WTC11 (cell line): ENCODE measurements around the gene ZIC1. TPM values are rescaled to one million over a fixed set of nuclear protein-coding genes. Genes with fewer than 3 reads are reported as not detected.

Experiments used
- ATAC-seq: fragments of 200-7000 bp; cut with Tn5 transposase; 2 replicates; pipeline ENCODE4 v1.10.0; 2021; ENCODE audit warnings: mild to moderate bottlenecking, moderate library complexity
- CTCF ChIA-PET: fragments of 300-600 bp; sonication (Branson Sonifier 250); formaldehyde crosslinking; loops from one replicate; lab custom pipeline; 2021; ENCODE audit warnings: antibody characterized with exemption; lab: Charles Lee
- POLR2A ChIA-PET: fragments of 350-600 bp; sonication (Branson Sonifier 250); formaldehyde crosslinking; loops from one replicate; lab custom pipeline; 2021; ENCODE audit warnings: antibody characterized with exemption; lab: Charles Lee
- DNase-seq: peaks from one replicate; pipeline ENCODE4 v3.0.0; 2021; ENCODE audit warnings: low spot score
- H3K27ac Mint-ChIP-seq: 2 replicates; pipeline ENCODE4 v1.8.0; 2021; ENCODE audit warnings: mixed read lengths
- H3K27me3 Mint-ChIP-seq: 2 replicates; pipeline ENCODE4 v1.8.0; 2021; ENCODE audit warnings: low read depth, mild to moderate bottlenecking, moderate library complexity, mixed read lengths
- H3K36me3 Mint-ChIP-seq: 2 replicates; pipeline ENCODE4 v1.8.0; 2021; ENCODE audit warnings: mixed read lengths
- H3K4me1 Mint-ChIP-seq: 2 replicates; pipeline ENCODE4 v1.8.0; 2022; ENCODE audit warnings: mixed read lengths
- H3K4me3 Mint-ChIP-seq: 2 replicates; pipeline ENCODE4 v1.8.0; 2021; ENCODE audit warnings: mild to moderate bottlenecking, moderate library complexity, mixed read lengths
- H3K9me3 Mint-ChIP-seq: 2 replicates; pipeline ENCODE4 v1.8.0; 2021; ENCODE audit warnings: mixed read lengths
- AFF4 ChIP-seq: sonication (generic); formaldehyde crosslinking; IDR thresholded peaks from 2 replicates; pipeline ENCODE4 v1.8.1; 2023; ENCODE audit warnings: mild to moderate bottlenecking, missing genetic modification reagents, borderline replicate concordance
- ARID4B ChIP-seq: sonication (generic); formaldehyde crosslinking; IDR thresholded peaks from 2 replicates; pipeline ENCODE4 v1.8.0; 2023; ENCODE audit warnings: missing genetic modification reagents, mild to moderate bottlenecking, borderline replicate concordance
- ELF4 ChIP-seq: sonication (generic); formaldehyde crosslinking; IDR thresholded peaks from 2 replicates; pipeline ENCODE4 v1.8.1; 2022; ENCODE audit warnings: low read depth, mild to moderate bottlenecking, moderate library complexity, missing genetic modification reagents
- ERG ChIP-seq: fragments of 250-450 bp; sonication (Bioruptor Pico); IDR thresholded peaks from 2 replicates; pipeline ENCODE4 v1.8.0; 2021; ENCODE audit warnings: mild to moderate bottlenecking
- ETV6 ChIP-seq: sonication (generic); formaldehyde crosslinking; IDR thresholded peaks from 2 replicates; pipeline ENCODE4 v1.8.1; 2022; ENCODE audit warnings: mild to moderate bottlenecking, missing genetic modification reagents
- GABPB1 ChIP-seq: sonication (generic); formaldehyde crosslinking; IDR thresholded peaks from 2 replicates; pipeline ENCODE4 v1.8.1; 2023; ENCODE audit warnings: mild to moderate bottlenecking, missing genetic modification reagents
- MXD4 ChIP-seq: fragments of 250-450 bp; sonication (Bioruptor Pico); IDR thresholded peaks from 2 replicates; pipeline ENCODE4 v1.8.0; 2021; ENCODE audit warnings: mild to moderate bottlenecking, moderate library complexity, borderline replicate concordance
- MYBL2 ChIP-seq: sonication (generic); formaldehyde crosslinking; IDR thresholded peaks from 2 replicates; pipeline ENCODE4 v1.8.1; 2023; ENCODE audit warnings: mild to moderate bottlenecking, moderate library complexity, missing genetic modification reagents
- USF1 ChIP-seq: sonication (generic); formaldehyde crosslinking; IDR thresholded peaks from 2 replicates; pipeline ENCODE4 v1.8.0; 2022; ENCODE audit warnings: mild to moderate bottlenecking, missing genetic modification reagents
- USF2 ChIP-seq: sonication (generic); formaldehyde crosslinking; IDR thresholded peaks from 2 replicates; pipeline ENCODE4 v1.8.1; 2023; ENCODE audit warnings: mild to moderate bottlenecking, missing genetic modification reagents, moderate library complexity
- ZNF532 ChIP-seq: fragments of 250-450 bp; sonication (Bioruptor Pico); IDR thresholded peaks from 2 replicates; pipeline ENCODE4 v1.9.0; 2021; ENCODE audit warnings: mild to moderate bottlenecking, borderline replicate concordance
- total RNA-seq: library from RNA; stranded (reverse); gene quantifications from 3 replicates; pipeline ENCODE4 v1.2.3, GENCODE V29; 2021

ZIC1 gene
- total RNA-seq, 1 experiment from 2014 or later: 59.7 TPM

- TF ChIP-seq ARID4B (CRISPR knock-in tag) (no peak), MYBL2 (no peak), ELF4 (CRISPR knock-in tag) (no peak), ETV6 (no peak), GABPB1 (CRISPR knock-in tag) (no peak), MXD4 (CRISPR knock-in tag) (no peak), AFF4 (no peak)
Measured at GRCh38 chr3:147412917-147413685, 3.9 kb downstream of the ZIC1 start (continued).

GRCh38 chr3:147413686-147414389, 4.7 kb downstream of the ZIC1 start:
- ChIA-PET CTCF (interaction anchor here (0.6 to 4.0 kb wide), 6 partner anchors 16 to 203 kb away, joined by 4 to 23 read pairs (median 4); no protein-coding TSS in a partner anchor), POLR2A (interaction anchor here (1.0 to 1.8 kb wide), 3 partner anchors 18 to 22 kb away, joined by 4 to 23 read pairs (median 6); no protein-coding TSS in a partner anchor)
- Mint-ChIP-seq H3K36me3 (peaks cover 3% of the 10 kb centered on the region; the same call in 1 of the 2 replicates), H3K4me3 (peak overlapping the region; percentile 73), H3K9me3 (no peaks in the 10 kb centered on the region), H3K4me1 (peaks cover 79% of the 10 kb centered on the region), H3K27me3 (peaks cover 99% of the 10 kb centered on the region), H3K27ac (peak overlapping the region; percentile 84)
- no peak for ATAC-seq
- DNase-seq: peak; percentile 36
- TF ChIP-seq ERG (no peak), ZNF532 (CRISPR knock-in tag) (no peak), USF2 (peak; percentile 64), USF1 (CRISPR knock-in tag) (0 out of 2 replicates have a peak, but pooled peaks have one; percentile 21)
